ENCODE data around the gene RFK. TPM values are rescaled to one million over a fixed set of nuclear protein-coding genes. Genes with fewer than 3 reads are reported as not detected.
"Not testable (repeated sequence)": the region's sequence is repeated elsewhere in the genome, so short reads cannot be mapped to it uniquely, and the experiment has no call there.

The RFK gene
- total RNA-seq, 1 experiment from 2014 or later = 35.0 TPM

DNA sequence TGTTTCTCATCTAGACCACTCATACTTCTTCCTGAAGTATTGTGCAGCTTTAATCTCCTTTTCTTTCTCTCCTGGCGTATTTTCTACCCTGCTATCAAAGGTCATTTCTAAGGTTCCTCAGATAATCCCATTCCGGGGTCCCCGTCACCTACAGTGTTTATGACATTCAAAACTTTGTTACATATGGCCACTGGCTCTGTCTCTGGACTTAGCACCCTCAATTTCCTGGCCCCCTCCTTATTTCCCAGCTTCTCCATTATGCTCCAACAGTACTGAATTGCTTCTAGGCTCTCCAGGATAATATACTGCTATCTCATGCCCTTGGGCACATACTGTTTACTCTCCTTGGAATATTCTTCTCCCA is 31.2 kb downstream of the RFK start:
- Histone ChIP-seq H3K9me3 (ENCODE audit: control insufficient read depth in 1 of 2, insufficient read depth in 1 of 2, low read depth in 1 of 2, low read length in 2 of 2) (no peaks in the 10 kb centered on the region), H3K36me3 (ENCODE audit: control insufficient read depth in 1 of 2, insufficient read depth in 2 of 2, low read length in 2 of 2) (no peaks in the 10 kb centered on the region), H3K9ac (ENCODE audit: low read length) (no peak overlapping the region), H3K79me2 (ENCODE audit: insufficient read depth, low read length) (no peaks in the 10 kb centered on the region), H3K9me2 (ENCODE audit: insufficient read depth) (no peaks in the 10 kb centered on the region), H3K27ac (ENCODE audit: low read depth, low read length) (no peak overlapping the region), H2AFZ (ENCODE audit: low read depth, low read length, poor library complexity, severe bottlenecking) (no peak overlapping the region), H3K4me3 (replicated peaks in 1 of 2; ENCODE audit: low read depth in 1 of 2, low read length in 2 of 2) (no peak overlapping the region), H3K4me2 (ENCODE audit: low read length) (no peak overlapping the region), H3K4me1 (ENCODE audit: control insufficient read depth in 1 of 2, insufficient read depth in 2 of 2, low read length in 2 of 2) (peaks cover 25 to 28% of the 10 kb centered on the region in 2 experiments), H4K20me1 (ENCODE audit: insufficient read depth) (no peaks in the 10 kb centered on the region), H3K27me3 (ENCODE audit: insufficient read depth, low read length) (no peaks in the 10 kb centered on the region)
- ChIA-PET CTCF (no interaction called here), RAD21 (ENCODE audit: low non-redundant PET in 1 of 2, low total read pairs in 2 of 2, uncharacterized antibody in 2 of 2, unreplicated experiment in 2 of 2) (no interaction called here), POLR2A (no interaction called here)
- no TSS peak for BruUV-seq (replicated peaks)
- no peak for DNase-seq (ENCODE audit: low read depth, low spot score)
- TF ChIP-seq ZNF274 (IDR thresholded peaks at IDR 0.05; ENCODE audit: low read depth, low read length) (no peak), EZH2phosphoT487 (IDR thresholded peaks at IDR 0.05; ENCODE audit: borderline replicate concordance) (no peak), POLR2AphosphoS5 (IDR thresholded peaks at IDR 0.05; ENCODE audit: low read depth, low read length) (no peak), SP1 (IDR thresholded peaks at IDR 0.05; ENCODE audit: low read depth) (no peak), CTCF (IDR thresholded peaks at IDR 0.05 in 2 of 3, conservative IDR thresholded peaks at IDR 0.05 in 1 of 3; ENCODE audit: borderline replicate concordance in 1 of 3, insufficient read depth in 1 of 3, low read depth in 2 of 3, low read length in 2 of 3) (no peak), FOSL1 (IDR thresholded peaks at IDR 0.05; ENCODE audit: low read depth) (no peak), SRF (IDR thresholded peaks at IDR 0.05; ENCODE audit: low read depth) (no peak), CEBPB (IDR thresholded peaks at IDR 0.05; ENCODE audit: low read depth) (no peak), SIN3A (IDR thresholded peaks at IDR 0.05; ENCODE audit: low read depth) (no peak), EGR1 (IDR thresholded peaks at IDR 0.05; ENCODE audit: low read depth) (no peak), TCF7L2 (IDR thresholded peaks at IDR 0.05; ENCODE audit: borderline replicate concordance, extremely low read depth, insufficient read depth, insufficient read length) (no peak), RAD21 (IDR thresholded peaks at IDR 0.05; ENCODE audit: low read depth) (no peak), JUND (IDR thresholded peaks at IDR 0.05) (no peak), ZBTB33 (IDR thresholded peaks at IDR 0.05; ENCODE audit: extremely low read depth, insufficient replicate concordance, low read length) (no peak), CBX3 (IDR thresholded peaks at IDR 0.05; ENCODE audit: low read depth) (no peak)
- intact Hi-C loops (cut with micrococcal nuclease) = no loop called here
- no peak for ATAC-seq

- H3K9me3 ChIP-seq (ENCODE audit: control insufficient read depth in 1 of 2, insufficient read depth in 1 of 2, low read depth in 1 of 2, low read length in 2 of 2); H3K27ac ChIP-seq (ENCODE audit: low read depth, low read length); H3K9me2 ChIP-seq (ENCODE audit: insufficient read depth); RAD21 ChIA-PET (ENCODE audit: low non-redundant PET in 1 of 2, low total read pairs in 2 of 2, uncharacterized antibody in 2 of 2, unreplicated experiment in 2 of 2); H3K9ac ChIP-seq (ENCODE audit: low read length); H3K79me2 ChIP-seq (ENCODE audit: insufficient read depth, low read length); ATAC-seq; H2AFZ ChIP-seq (ENCODE audit: low read depth, low read length, poor library complexity, severe bottlenecking); POLR2A ChIA-PET; H3K36me3 ChIP-seq (ENCODE audit: control insufficient read depth in 1 of 2, insufficient read depth in 2 of 2, low read length in 2 of 2); H3K27me3 ChIP-seq (ENCODE audit: insufficient read depth, low read length); intact Hi-C loops (cut with micrococcal nuclease); H4K20me1 ChIP-seq (ENCODE audit: insufficient read depth); CTCF ChIA-PET; H3K4me2 ChIP-seq (ENCODE audit: low read length); DNase-seq (ENCODE audit: low read depth, low spot score); BruUV-seq (replicated peaks); H3K4me3 ChIP-seq (replicated peaks in 1 of 2; ENCODE audit: low read depth in 1 of 2, low read length in 2 of 2): not testable (repeated sequence)
- H3K4me1 ChIP-seq (ENCODE audit: control insufficient read depth in 1 of 2, insufficient read depth in 2 of 2, low read length in 2 of 2) = peaks cover 25 to 28% of the 10 kb centered on the region in 2 experiments
Observed at GRCh38 chr9:76362332-76363031, 31.7 kb downstream of the RFK start.

All from HCT116 (cell line).